NB4 (cell line): ENCODE data around the gene CRTC1.

ENCODE experiments used
- DNase-seq: peaks from one replicate; pipeline ENCODE4 v3.0.0; 2010; ENCODE audit warnings: low read depth
- H3K4me3 ChIP-seq: one replicate; pipeline ENCODE4 v1.5.1; 2011; ENCODE audit warnings: mild to moderate bottlenecking, low read depth, low read length, moderate library complexity
- CTCF ChIP-seq: IDR thresholded peaks from one replicate; pipeline ENCODE4 v1.5.1; 2012; ENCODE audit warnings: low read depth, low read length
- MYC ChIP-seq: IDR thresholded peaks from 2 replicates; pipeline ENCODE4 v1.6.1; 2011; ENCODE audit warnings: low read depth, low read length
- POLR2A ChIP-seq: IDR thresholded peaks from 2 replicates; pipeline ENCODE4 v1.6.1; 2011; ENCODE audit warnings: mild to moderate bottlenecking; ENCODE audit not compliant: insufficient read length; ENCODE audit errors: extremely low read depth
- TF ChIP-seq, protein P1 (sequence below): IDR thresholded peaks from 2 replicates; pipeline ENCODE4 v1.6.1; 2011; ENCODE audit warnings: low read depth, low read length

Gene CRTC1

GRCh38 chr19:18775586-18776287 lies 92.3 kb downstream of the CRTC1 start:
- H3K4me3 ChIP-seq: no peak overlapping the region
- no peak for DNase-seq
- TF ChIP-seq, protein P1, sequence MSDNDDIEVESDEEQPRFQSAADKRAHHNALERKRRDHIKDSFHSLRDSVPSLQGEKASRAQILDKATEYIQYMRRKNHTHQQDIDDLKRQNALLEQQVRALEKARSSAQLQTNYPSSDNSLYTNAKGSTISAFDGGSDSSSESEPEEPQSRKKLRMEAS: no peak

DNA sequence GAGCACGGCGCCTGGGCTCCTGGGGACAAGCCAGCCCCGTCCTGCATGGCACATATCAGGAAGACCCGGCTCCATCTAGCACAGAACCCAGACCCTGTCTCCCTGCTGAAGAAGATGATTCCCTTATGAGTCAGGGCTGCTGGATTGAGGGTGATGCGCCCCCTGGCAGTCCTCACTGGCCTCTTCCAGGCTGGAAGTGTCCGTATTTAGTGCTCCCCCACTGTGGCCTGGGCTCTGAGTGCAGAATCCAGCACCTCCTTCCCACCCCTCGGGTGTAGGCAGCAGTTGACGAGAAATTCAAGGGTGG lies 92.8 kb downstream of the CRTC1 start:
- TF ChIP-seq CTCF (no peak), POLR2A (no peak), MYC (no peak)
- TF ChIP-seq, protein P1: no peak
- H3K4me3 ChIP-seq: no peak overlapping the region
- DNase-seq: no peak

GRCh38 chr19:18776736-18777135 lies 93.3 kb downstream of the CRTC1 start:
- TF ChIP-seq CTCF (no peak), MYC (no peak), POLR2A (no peak)
- TF ChIP-seq, protein P1: no peak
- DNase-seq: no peak
- no peak overlapping the region for H3K4me3 ChIP-seq

- H3K4me3 ChIP-seq: no peak overlapping the region
- TF ChIP-seq MYC (no peak), CTCF (no peak), POLR2A (no peak)
- TF ChIP-seq, protein P1: no peak
- no peak for DNase-seq
Observed at GRCh38 chr19:18777301-18778075, 94.0 kb downstream of the CRTC1 start.

DNA sequence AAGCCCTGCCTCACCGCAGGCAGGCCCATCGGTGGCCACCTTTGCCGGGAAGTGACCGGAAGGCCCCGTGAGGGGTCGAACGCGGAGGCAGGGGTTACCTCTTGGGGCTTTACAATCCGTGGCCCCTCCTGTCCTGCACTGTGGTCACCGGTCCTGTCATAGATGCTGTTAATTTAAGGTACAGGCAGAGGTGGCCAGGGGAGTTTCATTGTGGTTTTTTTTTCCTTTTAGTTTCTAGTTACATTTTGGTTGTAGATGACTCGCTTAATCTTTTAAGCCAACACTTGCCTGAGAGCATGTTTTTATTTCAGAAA lies 94.6 kb downstream of the CRTC1 start:
- H3K4me3 ChIP-seq: no peak overlapping the region
- no peak for DNase-seq
- TF ChIP-seq, protein P1: no peak

- DNase-seq: no peak
- TF ChIP-seq MYC (no peak), POLR2A (no peak), CTCF (no peak)
- TF ChIP-seq, protein P1: no peak
- H3K4me3 ChIP-seq: no peak overlapping the region
Observed at GRCh38 chr19:18778826-18779495, 95.5 kb downstream of the CRTC1 start.

DNA sequence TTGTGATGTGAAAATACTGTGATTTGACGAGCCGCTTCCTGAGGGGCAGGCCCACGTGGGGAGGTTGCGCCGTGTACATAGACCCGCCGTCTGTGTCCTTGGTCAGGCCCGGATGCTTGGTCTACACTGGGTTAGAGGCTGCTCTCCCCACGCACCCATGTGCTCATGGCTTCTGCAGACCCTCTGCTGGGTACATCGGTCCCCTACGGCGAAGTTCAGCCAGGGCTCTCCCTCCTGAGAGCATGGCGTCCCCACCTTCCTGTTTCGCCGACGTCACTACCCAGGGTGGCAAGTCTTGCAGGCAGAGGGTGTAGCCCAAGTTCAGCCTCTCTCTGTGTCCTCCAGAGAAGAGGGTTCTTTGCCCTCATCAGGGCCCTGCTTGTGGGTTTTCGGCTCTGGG lies 96.6 kb downstream of the CRTC1 start:
- H3K4me3 ChIP-seq: no peak overlapping the region
- no peak for DNase-seq
- no peak for TF ChIP-seq POLR2A
- no peak for TF ChIP-seq CTCF
- no peak for TF ChIP-seq MYC
- TF ChIP-seq, protein P1: no peak
